ENCODE measurements around the gene CLN6.
"Not testable (repeated sequence)": the region's sequence is repeated elsewhere in the genome, so short reads cannot be mapped to it uniquely, and the experiment has no call there.

The CLN6 gene

GRCh38 chr15:68205558-68205944 is 24.0 kb downstream of the CLN6 start:
- no peak for DNase-seq

DNA sequence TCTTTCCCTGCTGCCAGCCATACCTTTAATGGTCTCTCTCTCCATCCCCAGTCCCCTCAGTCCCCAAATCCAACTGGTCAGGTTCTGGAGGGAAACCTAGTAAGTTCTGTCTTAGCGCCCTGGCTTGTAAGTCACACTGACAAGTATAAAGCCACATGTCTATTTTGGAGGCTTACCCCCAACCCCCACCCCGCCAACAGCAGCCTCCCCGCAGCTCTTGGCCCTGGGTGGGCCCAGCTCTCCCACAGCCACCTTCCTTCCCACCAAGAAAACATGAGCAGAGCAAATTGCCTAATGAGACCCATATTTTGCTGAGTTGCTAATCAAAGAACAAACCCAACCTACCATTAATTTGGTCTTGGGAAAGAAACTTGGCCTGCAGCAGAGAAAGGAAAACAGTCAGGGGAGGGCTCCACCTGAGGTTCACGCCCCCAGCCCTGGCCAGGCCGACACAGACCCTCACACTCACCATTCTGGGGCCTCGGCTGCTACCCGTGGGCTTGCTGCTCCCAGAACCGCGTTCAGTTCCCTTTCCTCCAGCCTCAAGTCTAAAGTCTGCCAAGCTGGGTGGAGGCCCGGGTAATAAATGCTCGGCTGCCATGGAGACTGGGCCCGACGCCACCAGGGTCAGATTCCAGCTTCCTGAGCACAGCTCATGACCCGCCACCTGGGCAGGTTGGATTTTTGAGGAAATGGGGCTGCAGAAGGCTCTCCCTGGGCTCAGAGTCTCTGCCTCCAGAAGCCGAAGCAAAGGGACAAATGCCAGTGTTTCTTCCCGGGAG is 24.6 kb downstream of the CLN6 start, which contains the start of gene CALML4:
Gene CALML4 (minus strand): TSS at position 557 of the 782 bp plus-strand sequence. CDS start 85 bp downstream, at position 472.
- DNase-seq: no peak

GRCh38 chr15:68204361-68204760 is 25.2 kb downstream of the CLN6 start:
- DNase-seq: no peak

DNA sequence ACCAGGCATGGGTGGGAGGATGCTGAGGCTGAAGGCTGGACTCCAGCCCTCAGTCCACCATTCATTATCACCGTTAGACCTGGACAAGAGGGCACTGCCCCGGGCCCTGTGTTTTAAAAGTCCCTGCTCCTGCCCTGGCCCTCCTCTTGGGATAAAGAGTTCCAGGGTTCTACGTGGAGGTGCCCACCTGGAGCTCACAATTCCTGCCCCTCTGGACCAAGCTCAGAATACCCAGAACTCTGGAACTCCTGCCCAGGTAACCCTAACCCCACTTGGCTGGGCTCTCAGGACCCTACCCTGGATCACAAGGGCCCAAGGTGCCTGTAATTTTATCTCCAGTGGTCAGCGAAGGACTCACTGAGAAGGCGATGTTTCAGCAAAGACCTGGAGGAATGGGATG is 25.6 kb downstream of the CLN6 start:
- no peak for DNase-seq

DNA sequence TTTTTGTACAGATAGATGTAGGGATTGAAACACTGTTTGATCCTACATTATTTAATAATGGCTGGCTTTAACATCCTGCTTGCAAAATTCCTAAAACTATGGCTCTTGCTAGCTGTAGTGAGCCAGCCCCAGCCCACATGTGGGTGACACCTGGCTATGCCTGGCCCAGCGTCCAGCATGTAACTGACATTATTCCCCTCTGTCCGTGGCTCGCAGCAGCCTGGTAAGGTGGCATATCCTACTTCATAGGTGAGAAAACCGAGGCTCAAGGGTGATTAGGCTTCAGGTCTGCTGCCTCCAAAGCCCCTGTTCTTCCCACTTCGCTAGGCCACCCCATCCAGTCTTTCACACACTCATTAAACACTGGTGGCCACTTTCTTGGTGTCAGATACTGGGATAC is 26.0 kb downstream of the CLN6 start:
- DNase-seq: no peak

- DNase-seq: not testable (repeated sequence)
Observed at GRCh38 chr15:68202994-68203393, 26.5 kb downstream of the CLN6 start.

DNA sequence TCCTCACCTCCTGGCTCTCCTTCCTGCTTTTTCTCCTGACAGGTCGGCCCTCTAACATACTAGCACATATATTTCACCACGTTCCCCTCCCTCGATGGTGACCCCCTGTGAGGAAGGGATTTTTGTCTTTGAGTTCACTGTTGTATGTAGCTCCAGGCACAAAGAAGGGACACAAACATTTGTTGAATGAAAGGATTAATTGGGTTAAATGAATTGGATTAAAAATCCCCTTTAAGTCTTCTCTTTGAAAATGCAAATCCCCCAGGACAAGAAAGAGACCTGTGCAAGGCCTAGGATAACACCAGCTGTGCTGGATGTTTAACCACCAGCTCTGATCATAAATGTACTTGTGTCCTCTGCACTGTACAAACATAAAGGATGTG is 27.7 kb downstream of the CLN6 start:
- no peak for DNase-seq

- no peak for DNase-seq
Observed at GRCh38 chr15:68201153-68201878, 28.2 kb downstream of the CLN6 start.

DNA sequence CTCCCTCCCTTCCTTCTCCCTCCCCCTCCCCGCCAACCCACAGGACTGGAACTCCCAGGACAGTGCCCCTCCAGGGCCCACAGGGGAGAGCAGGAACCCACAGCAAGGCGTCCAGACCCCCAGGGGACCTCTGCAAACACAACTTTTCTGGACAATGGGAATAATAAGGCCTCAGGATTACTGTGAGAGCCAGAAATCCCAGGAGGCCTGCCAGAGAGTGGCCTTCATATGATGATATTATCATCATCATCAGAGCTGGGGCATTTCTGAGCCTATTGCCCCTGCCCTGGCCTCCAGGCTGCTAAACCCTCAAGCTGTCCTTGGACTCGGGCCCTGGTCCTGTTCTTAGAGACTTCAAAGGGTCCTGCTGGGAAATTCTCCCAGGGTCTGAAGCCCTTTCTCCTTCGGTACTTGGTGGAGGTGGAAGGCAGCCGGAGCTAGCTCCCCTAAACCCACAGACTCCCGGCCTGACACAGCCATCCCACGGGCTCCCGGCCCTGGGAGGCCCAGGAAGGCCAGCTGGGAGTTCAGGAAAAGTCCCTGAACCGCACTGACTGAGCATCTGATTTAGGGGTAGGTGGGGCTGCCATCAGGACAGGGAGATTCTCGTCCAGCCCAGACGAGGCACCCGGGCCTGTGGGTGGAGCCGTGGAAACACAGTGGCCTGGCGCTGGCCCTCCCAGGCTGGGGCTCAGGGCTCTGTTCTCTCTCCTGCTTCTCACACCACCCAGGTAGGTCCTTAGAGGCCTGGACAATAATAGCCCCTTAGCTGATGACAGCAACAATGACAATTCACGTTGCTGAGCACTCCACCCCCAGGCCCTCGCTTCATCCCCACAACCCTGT is 29.3 kb downstream of the CLN6 start:
- DNase-seq: no peak

GRCh38 chr15:68199340-68199739 is 30.2 kb downstream of the CLN6 start:
- no peak for DNase-seq

- no peak for DNase-seq
Observed at GRCh38 chr15:68197661-68198437, 31.7 kb downstream of the CLN6 start.

DNA sequence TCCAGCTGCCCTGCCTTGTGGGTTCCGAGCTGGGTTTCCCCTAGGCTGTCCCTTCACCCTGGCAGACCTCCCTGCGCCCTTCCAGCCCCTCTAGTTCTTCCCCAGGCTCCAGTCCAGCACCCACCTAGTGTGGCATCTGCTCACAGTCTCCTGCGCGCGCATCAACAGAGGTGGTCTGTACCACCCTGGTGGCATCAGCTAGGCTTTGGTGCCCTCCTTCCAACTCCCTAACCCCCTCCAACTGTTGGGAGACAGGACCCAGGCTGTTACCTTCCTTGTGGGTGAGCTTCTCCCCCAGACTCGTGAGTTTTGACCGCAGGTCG is 32.4 kb downstream of the CLN6 start:
- DNase-seq: no peak

DNA sequence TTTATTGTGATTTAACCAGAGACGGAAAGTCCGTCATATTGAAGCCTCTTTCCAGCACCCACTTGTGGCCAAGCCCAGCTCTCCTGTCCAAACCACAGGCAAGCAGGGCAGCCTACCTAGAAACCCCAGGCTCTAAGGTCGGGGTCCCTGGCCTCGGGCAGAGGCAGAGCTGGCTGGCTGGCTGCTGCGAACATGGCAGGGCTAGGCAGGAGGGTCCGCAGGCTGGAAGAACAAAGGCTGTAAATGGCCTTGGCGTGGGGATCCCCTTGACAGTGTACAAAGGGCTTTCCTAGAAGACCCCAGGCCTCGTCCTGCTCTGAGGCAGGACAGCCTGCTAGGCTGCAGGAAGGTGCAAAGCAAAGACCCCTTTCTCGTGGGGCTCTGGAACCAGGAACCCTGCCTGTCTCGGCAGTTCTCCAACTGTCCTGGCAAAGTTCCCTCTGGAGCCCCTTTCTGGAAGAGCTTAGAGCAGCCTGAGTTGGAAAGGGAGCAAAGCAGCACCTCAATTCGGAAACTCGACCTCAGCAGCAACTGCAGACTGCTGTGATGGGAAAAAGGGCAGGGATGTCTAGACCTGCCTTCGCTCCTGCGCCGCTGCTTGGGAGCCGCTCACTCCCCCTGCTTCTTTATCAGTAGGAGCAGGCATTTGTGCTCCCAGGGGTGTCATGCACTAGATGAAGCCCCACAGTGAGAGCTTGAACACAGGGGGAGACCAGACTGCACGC is 32.9 kb downstream of the CLN6 start:
- DNase-seq: no peak

DNA sequence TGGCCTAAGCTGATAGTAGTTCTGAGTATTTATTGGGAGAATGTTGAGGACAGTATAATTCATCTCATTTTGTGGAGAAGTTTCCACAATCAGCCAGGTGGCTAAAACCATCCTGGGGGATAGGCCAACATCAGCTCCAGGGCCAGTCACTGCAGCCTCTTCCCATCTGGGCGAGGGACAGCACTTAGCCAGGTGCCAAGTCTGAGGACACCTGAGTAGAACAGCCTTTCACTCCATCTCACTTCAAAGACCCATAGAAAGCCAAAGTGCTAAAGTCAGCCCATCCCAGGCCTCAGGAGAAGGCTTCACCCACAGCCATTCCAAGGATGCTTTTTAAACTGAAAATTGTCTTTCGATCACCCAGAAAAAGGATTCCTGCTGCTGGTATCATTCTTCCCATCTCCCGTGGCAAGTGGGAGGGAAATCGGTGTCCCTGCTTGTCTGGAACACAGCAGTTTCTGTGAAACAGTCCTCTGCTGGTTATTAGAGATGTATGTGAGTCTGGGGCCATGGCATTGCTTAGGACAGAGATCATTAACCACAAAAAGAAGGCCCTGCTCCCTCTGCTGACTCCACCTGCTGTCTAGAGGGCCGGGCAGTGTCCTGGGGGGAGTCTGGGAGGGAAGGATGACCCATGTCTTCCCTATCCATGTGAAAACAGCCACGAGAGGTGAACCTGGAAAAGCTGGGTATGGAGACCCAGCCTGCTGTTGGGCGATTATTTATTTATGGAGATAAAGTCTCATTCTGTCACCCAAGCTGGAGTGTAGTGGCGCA is 34.0 kb downstream of the CLN6 start:
- DNase-seq: no peak

- no peak for DNase-seq
Observed at GRCh38 chr15:68192804-68193486, 36.6 kb downstream of the CLN6 start.

- no peak for DNase-seq
Observed at GRCh38 chr15:68192117-68192516, 37.4 kb downstream of the CLN6 start.

DNA sequence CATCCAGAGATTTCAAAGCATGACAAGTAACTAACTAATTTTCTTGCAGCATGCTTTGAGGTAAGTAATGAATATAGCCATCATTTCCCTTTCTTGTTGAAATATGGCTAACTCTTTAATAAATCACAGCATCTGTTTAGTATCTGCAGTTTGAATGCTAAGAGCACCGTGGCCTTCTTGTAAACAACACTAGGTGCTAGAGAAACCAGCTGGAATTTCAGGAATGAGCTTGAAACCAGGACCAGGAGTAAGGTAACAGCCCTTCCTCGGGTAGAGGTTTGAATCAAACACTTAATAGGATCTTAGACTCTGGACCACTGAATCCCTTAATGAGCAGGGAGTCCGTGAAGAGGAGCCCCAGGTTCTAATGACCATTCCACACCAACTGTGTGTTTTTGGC is 38.0 kb downstream of the CLN6 start:
- no peak for DNase-seq

- no peak for DNase-seq
Observed at GRCh38 chr15:68190048-68190447, 39.5 kb downstream of the CLN6 start.

- no peak for DNase-seq
Observed at GRCh38 chr15:68188647-68189046, 40.9 kb downstream of the CLN6 start.

DNA sequence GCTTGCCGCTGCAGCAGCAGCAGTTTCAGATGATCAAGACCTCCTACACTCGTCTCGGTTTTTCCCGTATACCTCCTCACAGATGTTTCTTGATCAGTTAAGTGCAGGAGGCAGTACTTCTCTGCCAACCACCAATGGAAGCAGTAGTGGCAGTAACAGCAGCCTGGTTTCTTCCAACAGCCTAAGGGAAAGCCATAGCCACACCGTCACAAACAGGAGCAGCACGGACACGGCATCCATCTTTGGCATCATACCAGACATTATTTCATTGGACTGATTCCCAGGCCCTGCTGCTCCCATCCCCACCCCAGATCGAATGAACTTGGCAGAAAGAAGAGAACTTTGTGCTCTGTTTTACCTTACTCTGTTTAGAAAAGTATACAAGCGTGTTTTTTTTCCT is 42.0 kb downstream of the CLN6 start:
- no peak for DNase-seq

Data from central memory CD4-positive, alpha-beta T cell (primary cell).